GM19035 (cell line): ENCODE data around the gene MDK.

Experiments used
- ATAC-seq: cut with Tn5 transposase; IDR thresholded peaks from one replicate; pipeline ENCODE4 v1.9.1; 2021; ENCODE audit not compliant: unreplicated experiment

Gene MDK

DNA sequence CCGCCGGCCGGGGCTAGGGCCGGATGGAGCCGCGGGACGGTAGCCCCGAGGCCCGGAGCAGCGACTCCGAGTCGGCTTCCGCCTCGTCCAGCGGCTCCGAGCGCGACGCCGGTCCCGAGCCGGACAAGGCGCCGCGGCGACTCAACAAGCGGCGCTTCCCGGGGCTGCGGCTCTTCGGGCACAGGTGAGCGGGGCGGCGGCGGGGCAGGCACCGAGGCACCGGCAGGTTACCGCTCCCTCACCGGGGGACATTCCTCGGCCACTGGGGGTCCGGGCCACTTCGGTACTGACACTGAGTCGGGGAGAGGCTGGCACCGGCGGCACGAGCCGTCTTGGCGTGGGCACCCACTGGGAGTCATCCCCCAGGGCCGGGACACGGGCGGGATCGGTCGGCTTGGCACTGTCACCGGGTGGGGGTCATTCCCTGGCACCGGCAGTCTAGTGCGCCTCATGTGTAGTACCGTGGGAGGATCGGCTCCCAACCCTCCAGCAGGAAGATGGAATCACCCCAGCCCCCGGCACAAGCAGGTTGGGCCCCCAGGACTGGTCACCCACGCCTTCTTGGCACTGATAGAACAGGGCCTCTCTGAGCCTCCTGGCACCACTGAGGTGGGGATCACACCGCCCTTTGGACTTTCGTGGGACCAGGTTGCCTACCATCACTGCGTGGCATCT, 33.7 kb upstream of the MDK start:
- peak; percentile 14 for ATAC-seq

GRCh38 chr11:46348566-46349401, 32.7 kb upstream of the MDK start:
- no peak for ATAC-seq

DNA sequence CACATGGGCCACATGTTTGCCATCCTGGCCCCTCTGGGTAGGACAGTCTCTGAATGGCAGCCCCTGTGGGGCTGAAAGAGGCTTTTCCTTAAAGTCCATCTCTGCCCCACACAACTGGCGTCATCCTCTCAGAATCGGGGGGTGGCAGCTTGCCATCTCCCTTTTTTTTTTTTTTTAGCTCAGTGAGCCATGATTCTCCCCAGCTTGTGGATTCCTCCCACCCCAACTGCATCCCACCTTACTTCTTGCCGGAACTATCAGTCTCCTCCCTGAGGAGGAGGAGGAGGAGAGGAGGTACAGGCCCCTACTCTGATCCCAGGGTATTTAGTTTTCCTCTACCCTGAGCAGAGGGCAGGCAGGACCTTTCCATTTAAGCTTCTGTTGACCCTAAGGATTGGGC, 30.8 kb upstream of the MDK start:
- no peak for ATAC-seq

DNA sequence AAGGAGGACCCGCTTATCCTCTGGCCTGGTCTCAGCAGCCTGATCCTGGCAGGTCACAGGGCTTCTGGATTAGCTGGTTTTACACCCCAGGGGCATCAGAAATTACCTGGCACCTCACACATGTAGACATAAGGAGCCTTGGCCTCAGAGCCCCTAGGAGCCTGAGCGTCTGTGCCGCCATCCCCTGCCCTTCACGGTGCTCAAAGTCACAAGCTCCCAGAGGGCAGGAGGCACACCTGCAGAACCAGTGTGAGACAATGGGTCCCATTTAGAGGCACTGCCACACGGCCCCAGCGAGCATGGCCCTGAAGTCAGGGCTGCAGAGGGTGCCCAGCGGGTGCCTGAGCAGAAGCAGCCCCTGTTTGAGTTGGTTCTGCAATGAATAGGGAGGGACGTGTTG, 30.3 kb upstream of the MDK start:
- no peak for ATAC-seq

- no peak for ATAC-seq
Observed at GRCh38 chr11:46351606-46352005, 29.9 kb upstream of the MDK start.

DNA sequence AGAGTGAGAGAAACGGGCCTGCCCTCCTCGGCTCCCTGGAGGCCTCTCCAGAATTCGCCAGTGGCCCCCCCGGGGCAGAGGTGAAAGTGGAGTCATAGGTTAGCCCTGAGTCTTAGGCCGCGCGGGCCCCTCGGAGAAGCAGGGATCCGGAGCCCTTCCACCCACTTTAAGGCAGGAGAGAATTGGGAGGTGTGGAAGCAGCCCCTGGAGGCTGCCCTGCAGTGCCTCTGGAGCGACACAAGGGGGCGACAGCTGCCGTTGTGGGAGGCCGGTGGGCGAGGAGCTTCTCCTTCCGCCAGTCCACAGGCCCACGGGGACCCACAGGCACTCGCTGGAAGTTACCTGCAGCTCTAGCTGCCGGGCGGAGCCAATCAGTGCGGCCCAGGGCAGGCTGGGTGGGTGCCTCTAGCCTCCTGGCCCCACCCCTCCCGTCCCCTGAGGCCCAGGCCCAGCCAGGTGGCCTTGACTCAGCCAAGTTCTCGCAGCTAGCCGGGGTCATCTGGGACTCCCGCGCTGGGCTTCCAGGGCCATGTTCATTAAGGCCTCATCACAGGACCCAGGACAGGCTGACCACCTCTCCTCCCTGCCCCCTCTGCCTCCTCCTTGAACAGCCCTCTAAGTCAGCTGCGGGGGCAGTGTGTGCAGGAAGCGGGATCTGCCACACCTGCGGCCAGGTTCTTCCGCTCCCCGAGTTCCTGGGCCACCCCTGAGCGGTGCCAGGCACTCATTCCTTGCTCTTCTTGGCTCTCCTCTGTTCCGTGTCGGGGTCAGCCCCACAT, 29.2 kb upstream of the MDK start:
- ATAC-seq: no peak

GRCh38 chr11:46353698-46354097, 27.8 kb upstream of the MDK start:
- no peak for ATAC-seq

- no peak for ATAC-seq
Observed at GRCh38 chr11:46356924-46357482, 24.5 kb upstream of the MDK start.

DNA sequence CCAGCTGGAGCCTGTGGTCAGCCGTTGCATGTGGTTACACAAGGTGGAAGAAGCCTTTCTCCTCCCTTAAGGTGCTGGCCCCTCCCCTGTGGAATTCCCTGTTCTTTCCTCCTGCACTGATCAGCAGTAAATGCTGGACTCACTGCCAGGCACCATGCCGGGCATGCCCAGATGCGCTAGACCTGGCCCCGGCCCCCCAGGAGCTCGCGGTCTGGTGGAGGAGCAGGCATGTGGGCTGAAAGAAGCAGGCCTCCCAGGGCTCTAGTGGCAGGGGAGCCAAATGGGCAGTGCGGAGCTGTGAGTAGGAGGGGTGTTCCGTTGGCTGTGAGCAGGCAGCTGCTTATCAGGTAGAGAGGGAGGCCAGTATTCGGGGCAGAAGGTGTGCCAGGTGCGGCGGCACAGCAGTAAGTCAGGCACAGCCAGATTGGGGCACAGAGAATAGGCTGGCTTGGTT, 24.0 kb upstream of the MDK start:
- ATAC-seq: no peak

GRCh38 chr11:46359953-46360352, 21.5 kb upstream of the MDK start:
- ATAC-seq: no peak

- no peak for ATAC-seq
Observed at GRCh38 chr11:46360878-46361277, 20.6 kb upstream of the MDK start.

GRCh38 chr11:46361283-46362155, 19.9 kb upstream of the MDK start:
- ATAC-seq: peak; percentile 91

- no peak for ATAC-seq
Observed at GRCh38 chr11:46362156-46363030, 19.1 kb upstream of the MDK start.

DNA sequence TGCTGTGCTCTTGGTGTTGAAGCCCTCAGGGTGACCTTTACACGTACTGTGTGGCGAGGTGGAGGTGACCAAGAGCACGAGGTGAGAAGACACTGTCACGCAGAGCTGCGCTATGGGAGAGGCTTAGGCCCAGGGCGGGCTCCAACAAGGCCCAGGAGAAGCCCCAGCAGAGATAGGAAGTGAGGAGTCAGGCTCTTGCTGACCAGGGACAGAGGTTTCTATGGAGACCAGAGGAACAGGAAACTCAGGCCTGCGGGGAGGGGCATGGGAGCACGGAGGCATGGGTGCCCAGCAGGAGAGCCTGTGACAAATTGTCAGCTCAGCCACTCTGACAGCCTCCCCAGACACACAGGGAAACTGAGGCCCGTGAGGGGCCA, 18.4 kb upstream of the MDK start:
- no peak for ATAC-seq

DNA sequence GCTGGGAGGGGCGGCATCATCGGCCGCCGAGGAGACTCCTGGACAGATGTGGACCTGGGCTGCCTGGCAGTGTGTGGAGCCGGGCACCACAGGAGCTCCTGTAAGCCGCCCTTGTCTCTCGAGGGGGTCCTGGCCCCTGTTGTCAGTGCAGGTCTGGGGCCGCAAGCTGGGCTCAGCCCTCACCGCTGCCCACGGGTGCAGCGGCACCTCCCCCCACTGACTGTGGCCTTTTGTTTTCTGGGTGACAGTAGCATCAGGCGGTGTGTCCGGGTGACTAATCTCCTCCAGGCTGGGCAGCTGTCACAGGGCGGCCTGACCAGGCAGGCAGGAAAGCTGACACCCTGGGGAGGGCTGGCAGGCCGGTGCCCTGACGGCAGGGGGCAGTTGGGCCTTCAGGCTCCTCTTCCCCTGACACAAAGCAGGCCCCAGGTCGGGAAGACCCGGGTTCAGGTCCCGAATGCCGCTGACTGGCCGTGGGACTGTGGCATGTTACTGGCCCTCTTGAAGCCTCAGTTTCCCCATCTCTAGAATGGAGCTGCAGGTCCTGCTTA, 17.9 kb upstream of the MDK start:
- no peak for ATAC-seq

GRCh38 chr11:46364056-46364455, 17.4 kb upstream of the MDK start:
- ATAC-seq: no peak

DNA sequence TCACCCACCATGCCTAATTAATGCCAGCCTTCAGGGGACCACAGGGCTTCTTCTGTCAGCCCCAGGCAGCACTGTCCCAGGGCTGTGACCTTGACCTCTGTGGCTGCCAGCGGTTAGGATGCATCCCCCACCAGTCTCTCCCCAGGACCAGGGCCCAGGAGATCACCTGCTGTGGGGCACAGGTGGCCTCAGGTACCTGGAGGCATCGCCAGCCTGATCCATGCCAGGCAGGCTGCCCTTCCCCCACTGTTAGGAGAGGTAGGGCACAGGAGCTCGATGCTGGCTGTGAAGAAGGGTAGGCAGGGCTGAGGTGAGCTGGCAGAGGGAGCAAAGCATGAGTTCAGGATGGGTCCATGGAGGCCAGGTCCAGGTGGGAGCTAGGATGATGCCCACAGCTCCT, 16.7 kb upstream of the MDK start:
- ATAC-seq: no peak

DNA sequence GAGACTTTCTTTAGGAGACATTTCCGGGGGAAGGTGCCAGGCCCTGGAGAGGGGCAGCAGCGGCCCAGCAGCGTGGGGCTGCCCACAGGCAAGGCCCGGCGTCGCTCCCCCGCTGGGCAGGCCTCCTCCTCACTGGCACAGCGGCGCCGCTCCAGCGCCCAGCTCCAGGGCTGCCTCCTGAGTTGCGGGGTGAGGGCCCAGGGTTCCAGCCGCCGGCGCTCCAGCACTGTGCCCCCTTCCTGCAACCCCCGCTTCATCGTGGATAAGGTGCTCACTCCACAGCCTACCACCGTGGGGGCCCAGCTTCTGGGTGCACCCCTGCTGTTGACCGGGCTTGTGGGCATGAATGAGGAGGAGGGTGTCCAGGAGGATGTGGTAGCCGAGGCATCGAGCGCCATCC, 15.2 kb upstream of the MDK start:
- no peak for ATAC-seq

DNA sequence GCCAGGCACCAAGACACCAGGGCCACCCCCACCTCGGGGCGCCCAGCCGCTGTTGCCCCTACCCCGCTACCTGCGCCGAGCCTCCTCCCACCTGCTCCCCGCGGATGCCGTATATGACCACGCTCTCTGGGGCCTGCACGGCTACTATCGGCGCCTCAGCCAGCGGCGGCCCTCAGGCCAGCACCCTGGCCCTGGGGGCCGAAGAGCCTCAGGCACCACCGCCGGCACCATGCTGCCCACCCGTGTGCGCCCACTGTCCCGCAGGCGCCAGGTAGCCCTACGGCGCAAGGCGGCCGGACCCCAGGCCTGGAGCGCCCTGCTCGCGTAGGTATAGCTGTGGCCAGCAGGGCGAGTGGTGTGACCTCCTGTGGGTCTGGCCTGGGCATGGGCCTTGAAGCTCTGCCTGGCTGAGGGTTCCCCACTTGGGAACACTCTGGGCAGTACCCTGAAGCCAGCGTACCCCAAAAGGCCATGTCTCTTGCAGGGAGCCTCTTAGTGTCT, 14.8 kb upstream of the MDK start:
- no peak for ATAC-seq
